HG02759 (cell line): ENCODE data around the gene IQSEC1.

Experiments
- ATAC-seq: cut with Tn5 transposase; IDR thresholded peaks from one replicate; pipeline ENCODE4 v1.9.1; 2021; ENCODE audit warnings: mild to moderate bottlenecking, moderate library complexity; ENCODE audit not compliant: unreplicated experiment

IQSEC1 gene

GRCh38 chr3:12990781-12991480 is 82.3 kb downstream of the IQSEC1 start:
- no peak for ATAC-seq

GRCh38 chr3:12990306-12990705 is 82.9 kb downstream of the IQSEC1 start:
- ATAC-seq, result no peak

GRCh38 chr3:12988728-12989454 is 84.3 kb downstream of the IQSEC1 start:
- ATAC-seq, result no peak

- ATAC-seq, result no peak
Measured at GRCh38 chr3:12987602-12988001, 85.6 kb downstream of the IQSEC1 start.

- ATAC-seq, result no peak
Measured at GRCh38 chr3:12986986-12987385, 86.2 kb downstream of the IQSEC1 start.

- no peak for ATAC-seq
Measured at GRCh38 chr3:12986521-12986920, 86.7 kb downstream of the IQSEC1 start.

GRCh38 chr3:12986031-12986430 is 87.2 kb downstream of the IQSEC1 start:
- ATAC-seq, result no peak

GRCh38 chr3:12985148-12985547 is 88.1 kb downstream of the IQSEC1 start:
- ATAC-seq, result no peak

- peak; percentile 43 for ATAC-seq
Measured at GRCh38 chr3:12984023-12984823, 89.0 kb downstream of the IQSEC1 start.

GRCh38 chr3:12983319-12983718 is 89.9 kb downstream of the IQSEC1 start:
- peak; percentile 19 for ATAC-seq

- peak; percentile 65 for ATAC-seq
Measured at GRCh38 chr3:12982619-12983101, 90.6 kb downstream of the IQSEC1 start.

- ATAC-seq, result no peak
Measured at GRCh38 chr3:12981306-12982275, 91.6 kb downstream of the IQSEC1 start.

GRCh38 chr3:12980596-12981290 is 92.5 kb downstream of the IQSEC1 start:
- ATAC-seq, result no peak

- no peak for ATAC-seq
Measured at GRCh38 chr3:12979947-12980487, 93.2 kb downstream of the IQSEC1 start.

GRCh38 chr3:12979151-12979946 is 93.9 kb downstream of the IQSEC1 start:
- no peak for ATAC-seq

GRCh38 chr3:12978682-12979081 is 94.5 kb downstream of the IQSEC1 start:
- no peak for ATAC-seq

- ATAC-seq, result no peak
Measured at GRCh38 chr3:12977117-12977808, 96.0 kb downstream of the IQSEC1 start.
